HEK293 (cell line): Measurements from ENCODE around the gene HPCAL1.

ENCODE experiments used
- CTCF ChIA-PET: fragments of 350-600 bp; formaldehyde crosslinking; extraction: SDS; loops from one replicate; lab custom pipeline; 2021; ENCODE audit warnings: antibody characterized with exemption; lab: Yijun Ruan, JAX
- POLR2A ChIA-PET: fragments of 300-600 bp; formaldehyde crosslinking; extraction: SDS; loops from one replicate; lab custom pipeline; 2020; ENCODE audit warnings: antibody characterized with exemption, inconsistent platforms; lab: Yijun Ruan, JAX
- H3K27ac ChIP-seq: fragments of 200-500 bp; sonication (Bioruptor generic); 2 replicates; pipeline ENCODE4 v1.5.1; 2014; ENCODE audit warnings: low read depth, low read length, control low read depth, inconsistent platforms; ENCODE audit errors: extremely low read depth
- H3K36me3 ChIP-seq, 2 experiments: fragments of 200-500 bp in 1 of 2; sonication (Bioruptor generic) in 1 of 2; 1 replicate in 1 of 2; 2 replicates in 1 of 2; pipeline ENCODE4 v1.5.1; 2014 to 2017; ENCODE audit warnings: inconsistent platforms in 2 of 2, low read length in 2 of 2; ENCODE audit not compliant: control insufficient read depth in 2 of 2, insufficient read depth in 1 of 2
- H3K4me1 ChIP-seq: fragments of 200-500 bp; sonication (Bioruptor generic); 2 replicates; pipeline ENCODE4 v1.5.1; 2014; ENCODE audit warnings: mild to moderate bottlenecking, low read length, inconsistent platforms; ENCODE audit not compliant: control insufficient read depth, insufficient read depth
- H3K4me3 ChIP-seq: 2 replicates; pipeline ENCODE4 v1.5.1; 2011; ENCODE audit warnings: low read depth, mild to moderate bottlenecking, control low read depth, low read length, moderate library complexity
- H3K9me3 ChIP-seq: fragments of 200-500 bp; sonication (Bioruptor generic); 2 replicates; pipeline ENCODE4 v1.5.1; 2014; ENCODE audit warnings: low read depth, low read length, inconsistent platforms; ENCODE audit not compliant: control insufficient read depth, insufficient read depth
- GLIS2 ChIP-seq: fragments of 450-650 bp; formaldehyde crosslinking; IDR thresholded peaks from 2 replicates; pipeline ENCODE4 v1.5.1; 2016; ENCODE audit warnings: missing biosample characterization, missing genetic modification characterization
- KLF1 ChIP-seq: fragments of 450-650 bp; formaldehyde crosslinking; IDR thresholded peaks from 2 replicates; pipeline ENCODE4 v1.5.1; 2016; ENCODE audit warnings: missing biosample characterization, missing genetic modification characterization
- KLF10 ChIP-seq: fragments of 450-650 bp; IDR thresholded peaks from 2 replicates; pipeline ENCODE4 v1.5.1; 2018; ENCODE audit warnings: missing biosample characterization, mild to moderate bottlenecking, missing genetic modification characterization
- KLF8 ChIP-seq: fragments of 450-650 bp; formaldehyde crosslinking; IDR thresholded peaks from 2 replicates; pipeline ENCODE4 v1.5.1; 2016; ENCODE audit warnings: missing biosample characterization, missing genetic modification characterization
- KLF9 ChIP-seq: fragments of 450-650 bp; formaldehyde crosslinking; IDR thresholded peaks from 2 replicates; pipeline ENCODE4 v1.5.1; 2016; ENCODE audit warnings: missing biosample characterization, missing genetic modification characterization, low read depth
- SP2 ChIP-seq: fragments of 450-650 bp; formaldehyde crosslinking; IDR thresholded peaks from 2 replicates; pipeline ENCODE4 v1.5.1; 2016; ENCODE audit warnings: missing biosample characterization, missing genetic modification characterization
- SP3 ChIP-seq: fragments of 450-650 bp; formaldehyde crosslinking; IDR thresholded peaks from 2 replicates; pipeline ENCODE4 v1.5.1; 2016; ENCODE audit warnings: missing biosample characterization, missing genetic modification characterization
- ZBTB8A ChIP-seq: fragments of 450-650 bp; formaldehyde crosslinking; IDR thresholded peaks from 2 replicates; pipeline ENCODE4 v1.5.1; 2016; ENCODE audit warnings: missing biosample characterization, missing genetic modification characterization
- ZNF292 ChIP-seq: fragments of 450-650 bp; formaldehyde crosslinking; IDR thresholded peaks from 2 replicates; pipeline ENCODE4 v1.5.1; 2016; ENCODE audit warnings: low read depth, missing biosample characterization, missing genetic modification characterization, borderline replicate concordance
- ZNF341 ChIP-seq: fragments of 450-650 bp; formaldehyde crosslinking; IDR thresholded peaks from 2 replicates; pipeline ENCODE4; 2016; ENCODE audit warnings: low read depth, missing biosample characterization, missing genetic modification characterization
- ZNF561 ChIP-seq: fragments of 450-650 bp; IDR thresholded peaks from 2 replicates; pipeline ENCODE4 v1.5.1; 2018; ENCODE audit warnings: missing biosample characterization, missing genetic modification characterization, borderline replicate concordance
- ZNF571 ChIP-seq: fragments of 450-650 bp; formaldehyde crosslinking; IDR thresholded peaks from 2 replicates; pipeline ENCODE4 v1.5.0; 2017; ENCODE audit warnings: missing biosample characterization, missing genetic modification characterization
- ZNF777 ChIP-seq: fragments of 450-650 bp; formaldehyde crosslinking; IDR thresholded peaks from 2 replicates; pipeline ENCODE4 v1.5.1; 2017; ENCODE audit warnings: missing biosample characterization, missing genetic modification characterization, borderline replicate concordance
- ZNF791 ChIP-seq: fragments of 450-650 bp; formaldehyde crosslinking; IDR thresholded peaks from 2 replicates; pipeline ENCODE4 v1.5.1; 2016; ENCODE audit warnings: missing biosample characterization, missing genetic modification characterization
- ZSCAN30 ChIP-seq: fragments of 450-650 bp; IDR thresholded peaks from 2 replicates; pipeline ENCODE4 v1.5.1; 2018; ENCODE audit warnings: missing biosample characterization, mild to moderate bottlenecking, missing genetic modification characterization, moderate library complexity
- ZXDB ChIP-seq: fragments of 450-650 bp; formaldehyde crosslinking; IDR thresholded peaks from 2 replicates; pipeline ENCODE4 v1.5.1; 2016; ENCODE audit warnings: missing biosample characterization, missing genetic modification characterization
- TF ChIP-seq, protein P1 (sequence below): fragments of 450-650 bp; formaldehyde crosslinking; IDR thresholded peaks from 2 replicates; pipeline ENCODE4 v1.5.1; 2017; ENCODE audit warnings: missing biosample characterization, missing genetic modification characterization
- TF ChIP-seq, protein P2 (sequence below): fragments of 450-650 bp; formaldehyde crosslinking; IDR thresholded peaks from 2 replicates; pipeline ENCODE4 v1.5.1; 2017; ENCODE audit warnings: missing biosample characterization, missing genetic modification characterization
- TF ChIP-seq, protein P3 (sequence below): fragments of 450-650 bp; formaldehyde crosslinking; IDR thresholded peaks from 2 replicates; pipeline ENCODE4 v1.5.1; 2016; ENCODE audit warnings: missing biosample characterization, missing genetic modification characterization
- TF ChIP-seq, protein P4 (sequence below): fragments of 450-650 bp; formaldehyde crosslinking; IDR thresholded peaks from 2 replicates; pipeline ENCODE4 v1.5.1; 2016; ENCODE audit warnings: missing biosample characterization, missing genetic modification characterization

HPCAL1 gene

DNA sequence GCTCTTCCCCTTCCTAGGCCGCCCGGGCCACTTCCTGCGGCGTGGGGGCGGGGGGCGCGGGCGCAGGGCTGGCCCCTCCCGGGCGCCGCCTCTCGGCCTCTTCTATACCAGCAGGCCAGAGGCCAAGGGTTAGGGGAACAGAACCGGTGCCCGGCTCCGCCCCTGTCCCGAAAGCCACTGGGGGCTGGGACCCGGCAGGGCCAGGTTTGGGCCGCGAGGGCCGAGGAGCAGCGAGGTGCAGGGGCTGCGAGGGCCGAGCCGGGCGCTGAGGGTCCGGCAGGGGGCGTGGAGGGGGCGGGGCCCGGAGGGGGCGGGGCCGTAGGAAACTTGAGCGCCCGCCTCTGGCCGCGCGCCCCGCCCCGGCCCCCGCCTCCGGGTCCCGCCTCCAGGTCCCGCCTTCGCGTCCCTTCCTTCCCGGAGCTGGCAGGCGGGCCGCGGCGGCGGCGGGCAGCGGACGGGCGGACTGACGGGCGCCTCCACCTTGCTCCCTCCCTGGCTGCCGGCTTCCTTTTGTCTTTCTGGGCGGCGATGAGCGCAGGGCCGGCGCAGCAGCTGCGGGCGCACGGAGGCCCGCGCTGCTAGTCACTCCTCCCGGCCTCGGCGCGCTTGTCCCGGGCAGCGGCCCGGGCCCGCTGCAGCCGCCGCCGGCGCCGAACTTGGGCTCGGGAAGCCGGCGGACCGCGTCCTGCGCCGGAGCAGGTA, at the start of gene HPCAL1:
HPCAL1 (plus strand) TSS at position 426 of the 702 bp plus-strand sequence. CDS start 116,854 bp downstream, outside the sequence.
- ChIA-PET POLR2A (no interaction called here), CTCF (interaction anchor here (0.8 to 1.5 kb wide), 5 partner anchors 11 to 161 kb away, joined by 3 to 12 read pairs (median 3); no protein-coding TSS in a partner anchor)
- no peaks in the 10 kb centered on the region for H3K9me3 ChIP-seq
- TF ChIP-seq, protein P1, sequence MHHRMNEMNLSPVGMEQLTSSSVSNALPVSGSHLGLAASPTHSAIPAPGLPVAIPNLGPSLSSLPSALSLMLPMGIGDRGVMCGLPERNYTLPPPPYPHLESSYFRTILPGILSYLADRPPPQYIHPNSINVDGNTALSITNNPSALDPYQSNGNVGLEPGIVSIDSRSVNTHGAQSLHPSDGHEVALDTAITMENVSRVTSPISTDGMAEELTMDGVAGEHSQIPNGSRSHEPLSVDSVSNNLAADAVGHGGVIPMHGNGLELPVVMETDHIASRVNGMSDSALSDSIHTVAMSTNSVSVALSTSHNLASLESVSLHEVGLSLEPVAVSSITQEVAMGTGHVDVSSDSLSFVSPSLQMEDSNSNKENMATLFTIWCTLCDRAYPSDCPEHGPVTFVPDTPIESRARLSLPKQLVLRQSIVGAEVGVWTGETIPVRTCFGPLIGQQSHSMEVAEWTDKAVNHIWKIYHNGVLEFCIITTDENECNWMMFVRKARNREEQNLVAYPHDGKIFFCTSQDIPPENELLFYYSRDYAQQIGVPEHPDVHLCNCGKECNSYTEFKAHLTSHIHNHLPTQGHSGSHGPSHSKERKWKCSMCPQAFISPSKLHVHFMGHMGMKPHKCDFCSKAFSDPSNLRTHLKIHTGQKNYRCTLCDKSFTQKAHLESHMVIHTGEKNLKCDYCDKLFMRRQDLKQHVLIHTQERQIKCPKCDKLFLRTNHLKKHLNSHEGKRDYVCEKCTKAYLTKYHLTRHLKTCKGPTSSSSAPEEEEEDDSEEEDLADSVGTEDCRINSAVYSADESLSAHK (tag by site-specific recombination): no peak
- TF ChIP-seq ZBTB8A (tag by site-specific recombination): peak; percentile 86
- TF ChIP-seq KLF10 (tag by site-specific recombination): peak; percentile 80
- peak; percentile 62; the same call in 1 of the 2 replicates for TF ChIP-seq ZSCAN30 (tag by site-specific recombination)
- TF ChIP-seq, protein P2, sequence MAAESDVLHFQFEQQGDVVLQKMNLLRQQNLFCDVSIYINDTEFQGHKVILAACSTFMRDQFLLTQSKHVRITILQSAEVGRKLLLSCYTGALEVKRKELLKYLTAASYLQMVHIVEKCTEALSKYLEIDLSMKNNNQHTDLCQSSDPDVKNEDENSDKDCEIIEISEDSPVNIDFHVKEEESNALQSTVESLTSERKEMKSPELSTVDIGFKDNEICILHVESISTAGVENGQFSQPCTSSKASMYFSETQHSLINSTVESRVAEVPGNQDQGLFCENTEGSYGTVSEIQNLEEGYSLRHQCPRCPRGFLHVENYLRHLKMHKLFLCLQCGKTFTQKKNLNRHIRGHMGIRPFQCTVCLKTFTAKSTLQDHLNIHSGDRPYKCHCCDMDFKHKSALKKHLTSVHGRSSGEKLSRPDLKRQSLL (tag by site-specific recombination): no peak
- TF ChIP-seq ZNF341: peak; percentile 32; the same call in 1 of the 2 replicates
- peak; percentile 47; the same call in 1 of the 2 replicates for TF ChIP-seq SP2 (tag by site-specific recombination)
- TF ChIP-seq KLF1 (tag by site-specific recombination): peak; percentile 73
- TF ChIP-seq, protein P3, sequence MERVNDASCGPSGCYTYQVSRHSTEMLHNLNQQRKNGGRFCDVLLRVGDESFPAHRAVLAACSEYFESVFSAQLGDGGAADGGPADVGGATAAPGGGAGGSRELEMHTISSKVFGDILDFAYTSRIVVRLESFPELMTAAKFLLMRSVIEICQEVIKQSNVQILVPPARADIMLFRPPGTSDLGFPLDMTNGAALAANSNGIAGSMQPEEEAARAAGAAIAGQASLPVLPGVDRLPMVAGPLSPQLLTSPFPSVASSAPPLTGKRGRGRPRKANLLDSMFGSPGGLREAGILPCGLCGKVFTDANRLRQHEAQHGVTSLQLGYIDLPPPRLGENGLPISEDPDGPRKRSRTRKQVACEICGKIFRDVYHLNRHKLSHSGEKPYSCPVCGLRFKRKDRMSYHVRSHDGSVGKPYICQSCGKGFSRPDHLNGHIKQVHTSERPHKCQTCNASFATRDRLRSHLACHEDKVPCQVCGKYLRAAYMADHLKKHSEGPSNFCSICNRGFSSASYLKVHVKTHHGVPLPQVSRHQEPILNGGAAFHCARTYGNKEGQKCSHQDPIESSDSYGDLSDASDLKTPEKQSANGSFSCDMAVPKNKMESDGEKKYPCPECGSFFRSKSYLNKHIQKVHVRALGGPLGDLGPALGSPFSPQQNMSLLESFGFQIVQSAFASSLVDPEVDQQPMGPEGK (tag by site-specific recombination): peak; percentile 52; the same call in 1 of the 2 replicates
- no peak for TF ChIP-seq ZNF292 (tag by site-specific recombination)
- TF ChIP-seq KLF9 (tag by site-specific recombination): peak; percentile 74
- TF ChIP-seq SP3 (tag by site-specific recombination): peak; percentile 75
- TF ChIP-seq ZNF777 (tag by site-specific recombination): no peak
- TF ChIP-seq ZNF561 (tag by site-specific recombination): peak; percentile 40; the same call in 1 of the 2 replicates
- TF ChIP-seq, protein P4, sequence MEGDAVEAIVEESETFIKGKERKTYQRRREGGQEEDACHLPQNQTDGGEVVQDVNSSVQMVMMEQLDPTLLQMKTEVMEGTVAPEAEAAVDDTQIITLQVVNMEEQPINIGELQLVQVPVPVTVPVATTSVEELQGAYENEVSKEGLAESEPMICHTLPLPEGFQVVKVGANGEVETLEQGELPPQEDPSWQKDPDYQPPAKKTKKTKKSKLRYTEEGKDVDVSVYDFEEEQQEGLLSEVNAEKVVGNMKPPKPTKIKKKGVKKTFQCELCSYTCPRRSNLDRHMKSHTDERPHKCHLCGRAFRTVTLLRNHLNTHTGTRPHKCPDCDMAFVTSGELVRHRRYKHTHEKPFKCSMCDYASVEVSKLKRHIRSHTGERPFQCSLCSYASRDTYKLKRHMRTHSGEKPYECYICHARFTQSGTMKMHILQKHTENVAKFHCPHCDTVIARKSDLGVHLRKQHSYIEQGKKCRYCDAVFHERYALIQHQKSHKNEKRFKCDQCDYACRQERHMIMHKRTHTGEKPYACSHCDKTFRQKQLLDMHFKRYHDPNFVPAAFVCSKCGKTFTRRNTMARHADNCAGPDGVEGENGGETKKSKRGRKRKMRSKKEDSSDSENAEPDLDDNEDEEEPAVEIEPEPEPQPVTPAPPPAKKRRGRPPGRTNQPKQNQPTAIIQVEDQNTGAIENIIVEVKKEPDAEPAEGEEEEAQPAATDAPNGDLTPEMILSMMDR (tag by site-specific recombination): peak; percentile 63; the same call in 1 of the 2 replicates
- no peak for TF ChIP-seq ZNF791
- TF ChIP-seq ZNF571 (tag by site-specific recombination): no peak
- TF ChIP-seq KLF8 (tag by site-specific recombination): 0 out of 2 replicates have a peak, but pooled peaks have one; percentile 21
- TF ChIP-seq ZXDB (tag by site-specific recombination): peak; percentile 40; the same call in 1 of the 2 replicates
- TF ChIP-seq GLIS2: peak; percentile 30; the same call in 1 of the 2 replicates
- peak within 1 kb of the TSS; percentile 77 for H3K4me3 ChIP-seq
- H3K36me3 ChIP-seq: no peaks in the 10 kb centered on the region
- H3K27ac ChIP-seq: peak within 1 kb of the TSS; percentile 56; the same call in 1 of the 2 replicates
- H3K4me1 ChIP-seq: 0 out of 2 replicates have a peak, but pooled peaks cover 4% of the 10 kb centered on the region
